Measurements from ENCODE around the gene PCDHB9.
"Not testable (repeated sequence)": the region's sequence is repeated elsewhere in the genome, so short reads cannot be mapped to it uniquely, and the experiment has no call there.

The PCDHB9 gene

DNA sequence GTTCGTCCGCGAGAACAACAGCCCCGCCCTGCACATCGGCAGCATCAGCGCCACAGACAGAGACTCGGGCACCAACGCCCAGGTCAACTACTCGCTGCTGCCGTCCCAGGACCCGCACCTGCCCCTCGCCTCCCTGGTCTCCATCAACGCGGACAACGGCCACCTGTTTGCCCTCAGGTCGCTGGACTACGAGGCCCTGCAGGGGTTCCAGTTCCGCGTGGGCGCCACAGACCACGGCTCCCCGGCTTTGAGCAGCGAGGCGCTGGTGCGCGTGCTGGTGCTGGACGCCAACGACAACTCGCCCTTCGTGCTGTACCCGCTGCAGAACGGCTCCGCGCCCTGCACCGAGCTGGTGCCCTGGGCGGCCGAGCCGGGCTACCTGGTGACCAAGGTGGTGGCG lies 23.3 kb downstream of the PCDHB9 start:
- not testable (repeated sequence) for H2BK5ac ChIP-seq (ENCODE audit: low read depth, low read length, poor library complexity, severe bottlenecking); H3K27ac ChIP-seq (ENCODE audit: low read length, poor library complexity, severe bottlenecking); H3K36me3 ChIP-seq (ENCODE audit: control insufficient read depth in 1 of 2, insufficient read depth in 2 of 2, low read depth in 1 of 2, low read length in 2 of 2); H3K18ac ChIP-seq (ENCODE audit: low read depth in 1 of 2, low read length in 2 of 2); H3K9ac ChIP-seq (ENCODE audit: low read length); H3K27me3 ChIP-seq (ENCODE audit: control insufficient read depth in 1 of 2, insufficient read depth in 1 of 2, low read length in 2 of 2); H2AFZ ChIP-seq (ENCODE audit: low read depth, low read length); H2AK5ac ChIP-seq (ENCODE audit: low read length, severe bottlenecking); H3K4me1 ChIP-seq (ENCODE audit: control insufficient read depth, insufficient read depth, low read depth, low read length); H2BK12ac ChIP-seq (ENCODE audit: low read length in 2 of 2); H3K4me2 ChIP-seq (ENCODE audit: low read length, poor library complexity, severe bottlenecking); H2BK120ac ChIP-seq (ENCODE audit: low read depth, low read length); H3K14ac ChIP-seq (ENCODE audit: low read length in 2 of 2); H3K4me3 ChIP-seq (ENCODE audit: insufficient read depth in 1 of 2, low read depth in 1 of 2, low read length in 2 of 2); H3K79me1 ChIP-seq (replicated peaks; ENCODE audit: low read length, poor library complexity, severe bottlenecking); H4K91ac ChIP-seq (ENCODE audit: low read length); H3K4ac ChIP-seq (ENCODE audit: low read depth in 1 of 2, low read length in 2 of 2); H4K8ac ChIP-seq (ENCODE audit: low read length); H2BK15ac ChIP-seq (ENCODE audit: low read depth, poor library complexity, severe bottlenecking); H3K23ac ChIP-seq (ENCODE audit: low read length in 2 of 2); DNase-seq
- peaks cover 72% of the 10 kb centered on the region for H3K9me3 ChIP-seq (ENCODE audit: control insufficient read depth, low read length)
- WGBS = 93% methylated on average over 16 of the region's 39 CpGs

DNA sequence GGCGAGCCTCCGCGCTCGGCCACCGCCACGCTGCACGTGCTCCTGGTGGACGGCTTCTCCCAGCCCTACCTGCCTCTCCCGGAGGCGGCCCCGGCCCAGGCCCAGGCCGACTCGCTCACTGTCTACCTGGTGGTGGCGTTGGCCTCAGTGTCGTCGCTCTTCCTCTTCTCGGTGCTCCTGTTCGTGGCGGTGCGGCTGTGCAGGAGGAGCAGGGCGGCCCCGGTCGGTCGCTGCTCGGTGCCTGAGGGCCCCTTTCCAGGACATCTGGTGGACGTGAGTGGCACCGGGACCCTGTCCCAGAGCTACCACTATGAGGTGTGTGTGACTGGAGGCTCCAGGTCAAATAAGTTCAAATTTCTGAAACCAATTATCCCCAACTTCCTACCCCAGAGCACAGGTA lies 23.9 kb downstream of the PCDHB9 start:
- not testable (repeated sequence) for H3K79me1 ChIP-seq (replicated peaks; ENCODE audit: low read length, poor library complexity, severe bottlenecking); H3K4me2 ChIP-seq (ENCODE audit: low read length, poor library complexity, severe bottlenecking); H3K4me3 ChIP-seq (ENCODE audit: insufficient read depth in 1 of 2, low read depth in 1 of 2, low read length in 2 of 2); DNase-seq; H2BK120ac ChIP-seq (ENCODE audit: low read depth, low read length); H2AK5ac ChIP-seq (ENCODE audit: low read length, severe bottlenecking); H3K23ac ChIP-seq (ENCODE audit: low read length in 2 of 2); H4K91ac ChIP-seq (ENCODE audit: low read length); H3K14ac ChIP-seq (ENCODE audit: low read length in 2 of 2); H4K8ac ChIP-seq (ENCODE audit: low read length); H3K27ac ChIP-seq (ENCODE audit: low read length, poor library complexity, severe bottlenecking); H2BK5ac ChIP-seq (ENCODE audit: low read depth, low read length, poor library complexity, severe bottlenecking); H2AFZ ChIP-seq (ENCODE audit: low read depth, low read length); H3K27me3 ChIP-seq (ENCODE audit: control insufficient read depth in 1 of 2, insufficient read depth in 1 of 2, low read length in 2 of 2); H3K9ac ChIP-seq (ENCODE audit: low read length); H3K4me1 ChIP-seq (ENCODE audit: control insufficient read depth, insufficient read depth, low read depth, low read length); H3K36me3 ChIP-seq (ENCODE audit: control insufficient read depth in 1 of 2, insufficient read depth in 2 of 2, low read depth in 1 of 2, low read length in 2 of 2); H2BK12ac ChIP-seq (ENCODE audit: low read length in 2 of 2); H3K18ac ChIP-seq (ENCODE audit: low read depth in 1 of 2, low read length in 2 of 2); H2BK15ac ChIP-seq (ENCODE audit: low read depth, poor library complexity, severe bottlenecking); H3K4ac ChIP-seq (ENCODE audit: low read depth in 1 of 2, low read length in 2 of 2)
- 91% methylated on average over 12 of the region's 27 CpGs for WGBS
- H3K9me3 ChIP-seq (ENCODE audit: control insufficient read depth, low read length) = peaks cover 68% of the 10 kb centered on the region

DNA sequence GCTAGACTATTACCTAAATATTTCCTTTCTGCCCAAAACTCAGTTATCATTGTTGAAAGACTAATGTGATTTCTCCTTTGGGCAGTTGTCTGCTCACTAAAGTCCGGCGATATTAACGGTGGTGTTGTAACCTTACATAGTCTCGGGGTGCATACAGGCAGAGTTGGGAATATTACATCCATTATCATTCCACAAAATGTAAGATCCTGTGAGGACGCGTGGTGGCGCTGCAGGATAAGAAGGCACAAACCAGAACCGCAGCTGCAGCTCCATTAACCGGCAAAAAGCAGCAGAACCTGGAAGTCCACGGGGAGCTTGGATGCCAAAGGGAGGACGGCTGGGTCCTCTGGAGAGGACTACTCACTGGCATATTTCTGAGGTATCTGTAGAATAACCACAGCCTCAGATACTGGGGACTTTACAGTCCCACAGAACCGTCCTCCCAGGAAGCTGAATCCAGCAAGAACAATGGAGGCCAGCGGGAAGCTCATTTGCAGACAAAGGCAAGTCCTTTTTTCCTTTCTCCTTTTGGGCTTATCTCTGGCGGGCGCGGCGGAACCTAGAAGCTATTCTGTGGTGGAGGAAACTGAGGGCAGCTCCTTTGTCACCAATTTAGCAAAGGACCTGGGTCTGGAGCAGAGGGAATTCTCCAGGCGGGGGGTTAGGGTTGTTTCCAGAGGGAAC lies 26.8 kb downstream of the PCDHB9 start, which contains the start of gene PCDHB13:
TSS of gene PCDHB13 (plus strand) at position 264 of the 684 bp plus-strand sequence. CDS start at position 469, 205 bp downstream.
- H4K8ac ChIP-seq (ENCODE audit: low read length); H3K36me3 ChIP-seq (ENCODE audit: control insufficient read depth in 1 of 2, insufficient read depth in 2 of 2, low read depth in 1 of 2, low read length in 2 of 2); H3K14ac ChIP-seq (ENCODE audit: low read length in 2 of 2); H2BK12ac ChIP-seq (ENCODE audit: low read length in 2 of 2); H3K27ac ChIP-seq (ENCODE audit: low read length, poor library complexity, severe bottlenecking); H2BK5ac ChIP-seq (ENCODE audit: low read depth, low read length, poor library complexity, severe bottlenecking); H2AK5ac ChIP-seq (ENCODE audit: low read length, severe bottlenecking); H2BK15ac ChIP-seq (ENCODE audit: low read depth, poor library complexity, severe bottlenecking); H2AFZ ChIP-seq (ENCODE audit: low read depth, low read length); H3K4ac ChIP-seq (ENCODE audit: low read depth in 1 of 2, low read length in 2 of 2); H3K4me1 ChIP-seq (ENCODE audit: control insufficient read depth, insufficient read depth, low read depth, low read length); H3K9ac ChIP-seq (ENCODE audit: low read length); H4K91ac ChIP-seq (ENCODE audit: low read length); H2BK120ac ChIP-seq (ENCODE audit: low read depth, low read length); H3K4me2 ChIP-seq (ENCODE audit: low read length, poor library complexity, severe bottlenecking); H3K4me3 ChIP-seq (ENCODE audit: insufficient read depth in 1 of 2, low read depth in 1 of 2, low read length in 2 of 2); H3K23ac ChIP-seq (ENCODE audit: low read length in 2 of 2); H3K79me1 ChIP-seq (replicated peaks; ENCODE audit: low read length, poor library complexity, severe bottlenecking); H3K18ac ChIP-seq (ENCODE audit: low read depth in 1 of 2, low read length in 2 of 2); DNase-seq; H3K27me3 ChIP-seq (ENCODE audit: control insufficient read depth in 1 of 2, insufficient read depth in 1 of 2, low read length in 2 of 2): not testable (repeated sequence)
- H3K9me3 ChIP-seq (ENCODE audit: control insufficient read depth, low read length) = peaks cover 68% of the 10 kb centered on the region
- 70% methylated on average over 10 of the region's 18 CpGs for WGBS

DNA sequence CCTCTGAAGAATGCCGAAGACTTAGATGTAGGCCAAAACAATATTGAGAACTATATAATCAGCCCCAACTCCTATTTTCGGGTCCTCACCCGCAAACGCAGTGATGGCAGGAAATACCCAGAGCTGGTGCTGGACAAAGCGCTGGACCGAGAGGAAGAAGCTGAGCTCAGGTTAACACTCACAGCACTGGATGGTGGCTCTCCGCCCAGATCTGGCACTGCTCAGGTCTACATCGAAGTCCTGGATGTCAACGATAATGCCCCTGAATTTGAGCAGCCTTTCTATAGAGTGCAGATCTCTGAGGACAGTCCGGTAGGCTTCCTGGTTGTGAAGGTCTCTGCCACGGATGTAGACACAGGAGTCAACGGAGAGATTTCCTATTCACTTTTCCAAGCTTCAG lies 27.6 kb downstream of the PCDHB9 start:
- not testable (repeated sequence) for H3K4me2 ChIP-seq (ENCODE audit: low read length, poor library complexity, severe bottlenecking); H4K91ac ChIP-seq (ENCODE audit: low read length); H2BK5ac ChIP-seq (ENCODE audit: low read depth, low read length, poor library complexity, severe bottlenecking); H3K27me3 ChIP-seq (ENCODE audit: control insufficient read depth in 1 of 2, insufficient read depth in 1 of 2, low read length in 2 of 2); H3K4me3 ChIP-seq (ENCODE audit: insufficient read depth in 1 of 2, low read depth in 1 of 2, low read length in 2 of 2); H2AK5ac ChIP-seq (ENCODE audit: low read length, severe bottlenecking); DNase-seq; H3K4ac ChIP-seq (ENCODE audit: low read depth in 1 of 2, low read length in 2 of 2); H2BK120ac ChIP-seq (ENCODE audit: low read depth, low read length); H2AFZ ChIP-seq (ENCODE audit: low read depth, low read length); H3K79me1 ChIP-seq (replicated peaks; ENCODE audit: low read length, poor library complexity, severe bottlenecking); H4K8ac ChIP-seq (ENCODE audit: low read length); H3K36me3 ChIP-seq (ENCODE audit: control insufficient read depth in 1 of 2, insufficient read depth in 2 of 2, low read depth in 1 of 2, low read length in 2 of 2); H3K23ac ChIP-seq (ENCODE audit: low read length in 2 of 2); H3K27ac ChIP-seq (ENCODE audit: low read length, poor library complexity, severe bottlenecking); H2BK15ac ChIP-seq (ENCODE audit: low read depth, poor library complexity, severe bottlenecking); H3K4me1 ChIP-seq (ENCODE audit: control insufficient read depth, insufficient read depth, low read depth, low read length); H3K18ac ChIP-seq (ENCODE audit: low read depth in 1 of 2, low read length in 2 of 2); H3K14ac ChIP-seq (ENCODE audit: low read length in 2 of 2); H2BK12ac ChIP-seq (ENCODE audit: low read length in 2 of 2); H3K9ac ChIP-seq (ENCODE audit: low read length)
- peaks cover 68% of the 10 kb centered on the region for H3K9me3 ChIP-seq (ENCODE audit: control insufficient read depth, low read length)
- 90% methylated on average over 6 of the region's 12 CpGs for WGBS
